ENCODE data around the gene FANCC. TPM values are rescaled to one million over a fixed set of nuclear protein-coding genes. Genes with fewer than 3 reads are reported as not detected.

Gene FANCC
- total and polyA plus RNA-seq, 4 donors = 8.3 to 32.4 (median 11.5) TPM

GRCh38 chr9:95177617-95178016, 139.9 kb downstream of the FANCC start (continued):
- TF ChIP-seq REST (IDR thresholded peaks at IDR 0.05) (no peak), HNF4A (conservative IDR thresholded peaks at IDR 0.05) (no peak), FOXA1 (IDR thresholded peaks at IDR 0.05) (no peak), YY1 (IDR thresholded peaks at IDR 0.05) (no peak)

- 97% methylated on average over 4 of the region's 4 CpGs for WGBS
- no peak for TF ChIP-seq SP1 (IDR thresholded peaks at IDR 0.05)
- no peak for TF ChIP-seq ATF3 (IDR thresholded peaks at IDR 0.05)
- TF ChIP-seq HNF4G (IDR thresholded peaks at IDR 0.05) = no peak
- TF ChIP-seq HNF4A (conservative IDR thresholded peaks at IDR 0.05) = no peak
- TF ChIP-seq REST (IDR thresholded peaks at IDR 0.05) = no peak
- no peak for TF ChIP-seq RAD21 (IDR thresholded peaks at IDR 0.05)
- TF ChIP-seq FOXA1 (IDR thresholded peaks at IDR 0.05) = no peak
- Histone ChIP-seq H3K9ac (ENCODE audit: low read depth in 1 of 2, low read length in 2 of 2) (no peak overlapping the region), H3K9me3 (ENCODE audit: control insufficient read depth in 4 of 4, low read length in 3 of 4) (no peaks in the 10 kb centered on the region), H3K4me1 (ENCODE audit: control insufficient read depth in 4 of 4, insufficient read depth in 4 of 4, low read length in 3 of 4) (no peaks in the 10 kb centered on the region), H3K27me3 (ENCODE audit: control insufficient read depth in 4 of 4, insufficient read depth in 4 of 4, low read length in 3 of 4) (no peaks in the 10 kb centered on the region), H3K4me3 (ENCODE audit: low read depth in 1 of 3, low read length in 3 of 3) (no peak overlapping the region), H3K27ac (ENCODE audit: low read depth in 1 of 2, low read length in 2 of 2) (no peak overlapping the region), H3K36me3 (ENCODE audit: control insufficient read depth in 4 of 4, insufficient read depth in 3 of 4, low read depth in 1 of 4, low read length in 3 of 4) (no peaks in the 10 kb centered on the region)
- no peak for DNase-seq (ENCODE audit: low spot score)
These were observed 140.7 kb downstream of the FANCC start for GRCh38 chr9:95176755-95177319.

- WGBS = 96% methylated on average over 8 of the region's 8 CpGs
- H3K36me3 ChIP-seq (ENCODE audit: control insufficient read depth in 4 of 4, insufficient read depth in 3 of 4, low read depth in 1 of 4, low read length in 3 of 4) = no peaks in the 10 kb centered on the region
- no peak for DNase-seq (ENCODE audit: low spot score)
- H3K4me1 ChIP-seq (ENCODE audit: control insufficient read depth in 4 of 4, insufficient read depth in 4 of 4, low read length in 3 of 4) = no peaks in the 10 kb centered on the region
- H3K9me3 ChIP-seq (ENCODE audit: control insufficient read depth in 4 of 4, low read length in 3 of 4) = no peaks in the 10 kb centered on the region
- H3K27me3 ChIP-seq (ENCODE audit: control insufficient read depth in 4 of 4, insufficient read depth in 4 of 4, low read length in 3 of 4) = no peaks in the 10 kb centered on the region
- H3K27ac ChIP-seq (ENCODE audit: low read depth in 1 of 2, low read length in 2 of 2) = no peak overlapping the region
- H3K4me3 ChIP-seq (ENCODE audit: low read depth in 1 of 3, low read length in 3 of 3) = no peak overlapping the region
- no peak for TF ChIP-seq CTCF (IDR thresholded peaks at IDR 0.05; ENCODE audit: low read depth, low read length, missing input control)
- TF ChIP-seq ATF3 (IDR thresholded peaks at IDR 0.05) = no peak
- no peak for TF ChIP-seq SP1 (IDR thresholded peaks at IDR 0.05)
- TF ChIP-seq TAF1 (conservative IDR thresholded peaks at IDR 0.05) = no peak
- TF ChIP-seq FOXA1 (IDR thresholded peaks at IDR 0.05) = no peak
- TF ChIP-seq EGR1 (IDR thresholded peaks at IDR 0.05; ENCODE audit: low read depth in 2 of 2) = no peak
- no peak for TF ChIP-seq YY1 (IDR thresholded peaks at IDR 0.05)
- TF ChIP-seq RXRA (IDR thresholded peaks at IDR 0.05) = no peak
- no peak for TF ChIP-seq MAX (IDR thresholded peaks at IDR 0.05)
- TF ChIP-seq FOXA2 (IDR thresholded peaks at IDR 0.05) = no peak
- TF ChIP-seq HNF4G (IDR thresholded peaks at IDR 0.05) = no peak
- no peak overlapping the region for H3K9ac ChIP-seq (ENCODE audit: low read depth in 1 of 2, low read length in 2 of 2)
These were observed 142.0 kb downstream of the FANCC start for GRCh38 chr9:95175523-95175922.

Measured in liver (tissue), 9 donors.